Gastrocnemius medialis (tissue), 4 donors: ENCODE data around the gene RASAL2.
"Not testable (repeated sequence)": the region's sequence is repeated elsewhere in the genome, so short reads cannot be mapped to it uniquely, and the experiment has no call there.

Experiments used
- CTCF ChIP-seq, 5 experiments: fragments of 450-650 bp in 3 of 5; fragments of 200-600 bp in 2 of 5; sonication (generic) in 2 of 5; IDR thresholded peaks in 4 of 5; conservative IDR thresholded peaks in 1 of 5; 1 replicate in 4 of 5; 2 replicates in 1 of 5; pipeline ENCODE4 v1.5.1; 2016 to 2019; ENCODE audit warnings: antibody characterized with exemption in 5 of 5, mild to moderate bottlenecking in 3 of 5, moderate library complexity in 3 of 5
- POLR2A ChIP-seq, 2 donors: fragments of 450-650 bp; IDR thresholded peaks; one replicate each; pipeline ENCODE4 v1.6.1; 2017; ENCODE audit warnings: antibody characterized with exemption in 2 of 2, mild to moderate bottlenecking in 2 of 2, moderate library complexity in 2 of 2

- TF ChIP-seq CTCF (IDR thresholded peaks at IDR 0.05 in 4 of 5, conservative IDR thresholded peaks at IDR 0.05 in 1 of 5); POLR2A (IDR thresholded peaks at IDR 0.05): not testable (repeated sequence)
Measured at GRCh38 chr1:178202095-178202494, 108.2 kb downstream of the RASAL2 start.
